Endothelial cell of umbilical vein (primary cell): ENCODE results near the gene ALDH1A3. TPM values are rescaled to one million over a fixed set of nuclear protein-coding genes. Genes with fewer than 3 reads are reported as not detected.
A peak's percentile ranks its signal among the peaks of the same experiment; 100 is the strongest.

ENCODE experiments used
- BruUV-seq: library from RNA; stranded (reverse); fragments of 400-500 nt; replicated peaks from 2 replicates; lab custom pipeline; 2021; lab: Mats Ljungman, UMichigan
- CTCF ChIA-PET: fragments of 300-600, 350-600 bp; sonication (Branson Sonifier 250); formaldehyde crosslinking; loops from one replicate; lab custom pipeline; 2021; ENCODE audit warnings: antibody characterized with exemption, inconsistent platforms; lab: Charles Lee
- POLR2A ChIA-PET: fragments of 300-600, 350-600 bp; sonication (Branson Sonifier 250); formaldehyde crosslinking; loops from one replicate; lab custom pipeline; 2021; ENCODE audit warnings: antibody characterized with exemption, inconsistent platforms; lab: Charles Lee
- DNase-seq: peaks from one replicate; pipeline ENCODE4 v3.0.0-alpha.2; 2011; ENCODE audit warnings: low read depth, low spot score
- FAIRE-seq: peaks from 2 replicates; lab custom pipeline; 2011; peaks lifted over from hg19 to GRCh38; lab: Jason Lieb, UNC
- H2AFZ ChIP-seq: 2 replicates; pipeline ENCODE4 v1.6.0; 2012; ENCODE audit warnings: low read depth, low read length, control low read depth, inconsistent platforms
- H3K27ac ChIP-seq: 2 replicates; pipeline ENCODE4 v1.5.1; 2011; ENCODE audit warnings: low read depth, mild to moderate bottlenecking, control low read depth, low read length, moderate library complexity; ENCODE audit not compliant: insufficient read depth
- H3K27me3 ChIP-seq, 2 experiments: 2 replicates each; pipeline versions ENCODE4 v1.6.0 to v1.6.1; 2011; ENCODE audit warnings: low read length in 2 of 2, mixed read lengths in 1 of 2; ENCODE audit not compliant: control insufficient read depth in 2 of 2, insufficient read depth in 2 of 2
- H3K36me3 ChIP-seq, 2 experiments: 2 replicates in 1 of 2; 3 replicates in 1 of 2; pipeline ENCODE4 v1.5.1; 2011; ENCODE audit warnings: low read length in 2 of 2, mild to moderate bottlenecking in 1 of 2, moderate library complexity in 1 of 2; ENCODE audit not compliant: control insufficient read depth in 2 of 2, insufficient read depth in 2 of 2; ENCODE audit errors: extremely low read depth in 1 of 2
- H3K4me1 ChIP-seq: 3 replicates; pipeline ENCODE4 v1.5.1; 2011; ENCODE audit warnings: mild to moderate bottlenecking, low read length; ENCODE audit not compliant: control insufficient read depth, insufficient read depth; ENCODE audit errors: extremely low read depth
- H3K4me2 ChIP-seq: 2 replicates; pipeline ENCODE4 v1.6.1; 2011; ENCODE audit warnings: low read length, control low read depth, mixed read lengths; ENCODE audit not compliant: insufficient read depth
- H3K4me3 ChIP-seq, 3 experiments: fragments of 200-600 bp in 1 of 3; sonication (generic), shearing (Covaris generic) in 1 of 3; replicated peaks in 1 of 3; 2 replicates each; pipeline ENCODE4 v1.5.1; 2011 to 2016; ENCODE audit warnings: control low read depth in 3 of 3, low read length in 3 of 3, mild to moderate bottlenecking in 2 of 3, inconsistent platforms in 1 of 3, low read depth in 1 of 3, moderate library complexity in 1 of 3; ENCODE audit not compliant: insufficient read depth in 1 of 3
- H3K79me2 ChIP-seq: 2 replicates; pipeline ENCODE4 v1.6.0; 2012; ENCODE audit warnings: low read length, inconsistent platforms; ENCODE audit not compliant: control insufficient read depth, insufficient read depth
- H3K9ac ChIP-seq: replicated peaks from 2 replicates; pipeline ENCODE3; 2011; ENCODE audit warnings: low read length, control low read depth; ENCODE audit not compliant: insufficient read depth; ENCODE audit errors: extremely low read depth
- H3K9me1 ChIP-seq: replicated peaks from 3 replicates; pipeline ENCODE4 v1.6.0; 2011; ENCODE audit warnings: mild to moderate bottlenecking, low read length; ENCODE audit not compliant: control insufficient read depth, insufficient read depth; ENCODE audit errors: extremely low read depth
- H3K9me3 ChIP-seq: replicated peaks from 2 replicates; pipeline ENCODE4 v1.5.1; 2012; ENCODE audit warnings: low read length, inconsistent platforms; ENCODE audit not compliant: control insufficient read depth, insufficient read depth
- H4K20me1 ChIP-seq: replicated peaks from 2 replicates; pipeline ENCODE3; 2011; ENCODE audit warnings: mild to moderate bottlenecking, low read length; ENCODE audit not compliant: control insufficient read depth, insufficient read depth; ENCODE audit errors: extremely low read depth
- FOS ChIP-seq: IDR thresholded peaks from 2 replicates; pipeline ENCODE4 v1.6.1; 2011; ENCODE audit warnings: mild to moderate bottlenecking, low read length, moderate library complexity, borderline replicate concordance; ENCODE audit not compliant: insufficient read depth
- JUN ChIP-seq: IDR thresholded peaks from 2 replicates; pipeline ENCODE4 v1.6.1; 2011; ENCODE audit warnings: borderline replicate concordance, low read depth; ENCODE audit not compliant: insufficient read length, insufficient read depth
- MAX ChIP-seq: IDR thresholded peaks from 2 replicates; pipeline ENCODE4 v1.6.1; 2011; ENCODE audit not compliant: insufficient read depth, insufficient read length
- MYC ChIP-seq: IDR thresholded peaks from one replicate; pipeline ENCODE4 v1.6.1; 2011; ENCODE audit warnings: mild to moderate bottlenecking, low read depth, low read length
- POLR2A ChIP-seq: IDR thresholded peaks from 2 replicates; pipeline ENCODE4 v1.6.1; 2012; ENCODE audit warnings: low read depth, mild to moderate bottlenecking, control low read depth, low read length
- POLR2AphosphoS5 ChIP-seq: IDR thresholded peaks from 2 replicates; pipeline ENCODE4 v1.6.1; 2012; ENCODE audit warnings: low read depth, mild to moderate bottlenecking, control low read depth, low read length, moderate library complexity; ENCODE audit not compliant: insufficient read depth
- dilution Hi-C: fragments of 300-500 bp; cut with MboI; formaldehyde crosslinking; loops from one replicate; pipeline ENCODE4 v1.15.0; 2019; ENCODE audit warnings: low sequenced_read_pairs; ENCODE audit not compliant: extremely low pct_ligation_motif_present
- intact Hi-C: fragments of 100-400 bp; cut with micrococcal nuclease; formaldehyde crosslinking; loops from one replicate; pipeline ENCODE4 v1.10.0; 2022
- polyA plus RNA-seq, 4 experiments: library from polyadenylated mRNA; depleted of rRNA in 3 of 4; stranded (reverse) in 3 of 4; unstranded in 1 of 4; fragments of >200 nt; gene quantifications; 2 replicates each; pipeline versions ENCODE4 v1.2.1 to v1.2.3, GENCODE V29; 2011 to 2012; ENCODE audit warnings: missing spikeins in 1 of 4
- total RNA-seq: library from RNA; stranded (reverse); gene quantifications from 2 replicates; pipeline ENCODE4 v1.2.3, GENCODE V29; 2021

ALDH1A3 gene
- total and polyA plus RNA-seq, 2 donors (not counting 3 experiments of a cell fraction or from before 2014, with no cell fraction given), result 2.8 to 5.8 TPM

- DNase-seq, result peak; percentile 67
- FAIRE-seq, result peak; percentile 69
- H2AFZ ChIP-seq, result peak within 1 kb of the TSS; percentile 89
- CTCF ChIA-PET, result interaction anchor here (1.0 to 9.2 kb wide), 30 partner anchors 10 to 723 kb away, joined by 3 to 371 read pairs (median 8); partner anchors contain the start of gene ALDH1A3
- H4K20me1 ChIP-seq, result no peaks in the 10 kb centered on the region
- BruUV-seq, result no TSS peak
- no peaks in the 10 kb centered on the region for H3K9me3 ChIP-seq
- H3K27ac ChIP-seq, result peak within 1 kb of the TSS; percentile 44
- H3K4me1 ChIP-seq, result peaks cover 14% of the 10 kb centered on the region
- H3K4me3 ChIP-seq, result peak within 1 kb of the TSS; percentile 60 to 81 (median 69)
- peak; percentile 20 for TF ChIP-seq POLR2AphosphoS5
- peak; percentile 36 for TF ChIP-seq POLR2A
- TF ChIP-seq JUN, result no peak
- no peak for TF ChIP-seq MAX
- TF ChIP-seq FOS, result peak; percentile 29
- TF ChIP-seq MYC, result no peak
- no peaks in the 10 kb centered on the region for H3K36me3 ChIP-seq
- POLR2A ChIA-PET, result interaction anchor here (0.7 to 1.8 kb wide), 4 partner anchors 17 to 317 kb away, joined by 3 to 7 read pairs (median 4); partner anchors contain the start of gene LINS1
- H3K79me2 ChIP-seq, result peaks cover 10% of the 10 kb centered on the region
- no peaks in the 10 kb centered on the region for H3K27me3 ChIP-seq
- dilution Hi-C loops, result no loop called here
- no peaks in the 10 kb centered on the region for H3K9me1 ChIP-seq
- peak within 1 kb of the TSS; percentile 80 for H3K4me2 ChIP-seq
- intact Hi-C loops, result loop anchor here (1.0 kb wide), 7 partner anchors 17 to 339 kb away; no protein-coding TSS in a partner anchor
- H3K9ac ChIP-seq, result peak within 1 kb of the TSS; percentile 76
These were observed 39.3 kb downstream of the ALDH1A3 start, which contains the start of gene LRRK1 for GRCh38 chr15:100918690-100919480. LRRK1 (plus strand) TSS chr15:100919357; CDS start chr15:100924633, 5,276 bp downstream.
